Renal pelvis (tissue), 12 donors: ENCODE data around the gene GDPD4. TPM values are rescaled to one million over a fixed set of nuclear protein-coding genes. Genes with fewer than 3 reads are reported as not detected.
"Not testable (repeated sequence)": the region's sequence is repeated elsewhere in the genome, so short reads cannot be mapped to it uniquely, and the experiment has no call there.

Experiments used
- DNase-seq: peaks from one replicate; pipeline ENCODE4 v3.0.0-alpha.2; 2013
- long read RNA-seq, 16 experiments: transcript quantifications; one replicate each; lab custom pipeline, GENCODE V29; 2026
- polyA plus RNA-seq, 3 donors: library from polyadenylated mRNA; unstranded; fragments of 120-200 nt; gene quantifications; one replicate each; pipeline ENCODE4 v1.2.1, GENCODE V29; 2013; ENCODE audit not compliant: insufficient read length in 3 of 3

The GDPD4 gene
- polyA plus RNA-seq, result 1 to 10 TPM in 1 of 3 donors, under 1 TPM in 1, not detected in 1; 0.27 to 1.4 TPM
- long read RNA-seq, donor 1, result 0 reads
- long read RNA-seq, donor 2, result 0 reads
- long read RNA-seq, donor 3, result 0 reads
- long read RNA-seq, donor 4, result 0 reads
- long read RNA-seq, donor 5, result 0 reads
- long read RNA-seq, donor 6, result 0 reads
- long read RNA-seq, donor 7, result 0 reads
- long read RNA-seq, donor 8, result 0 reads
- long read RNA-seq, donor 9, result 0 reads
- long read RNA-seq, donor 10, result 0 reads
- long read RNA-seq, donor 11, result 0 reads
- long read RNA-seq, donor 12, result 0 reads
- long read RNA-seq, donor 13, result 0 reads
- long read RNA-seq, donor 14, result 0 reads
- long read RNA-seq, donor 15, result 0 reads
- long read RNA-seq, donor 16, result 0 reads

GRCh38 chr11:77301510-77301909 is at the start of gene GDPD4:
GDPD4 (minus strand) TSS chr11:77301686; CDS start chr11:77285137, 16,549 bp downstream.
- no peak for DNase-seq

DNA sequence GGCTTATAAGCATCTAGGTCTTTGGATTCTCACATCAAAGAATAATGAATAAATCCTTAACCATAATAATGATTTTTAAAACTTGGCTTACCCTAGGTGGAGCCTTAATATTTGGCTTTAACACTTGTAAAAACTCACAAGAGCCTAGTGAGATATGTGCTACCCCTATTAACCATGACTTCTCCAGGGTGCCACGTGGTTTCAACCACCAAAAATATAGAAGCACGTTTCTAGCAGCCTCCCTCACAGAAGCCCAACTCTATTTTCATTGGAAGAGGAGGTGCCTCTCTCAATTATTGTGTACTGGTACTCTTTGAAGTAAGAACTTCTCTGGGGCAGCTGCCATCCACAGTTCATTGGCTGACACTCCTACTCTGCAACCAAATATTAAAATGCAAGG is 46.5 kb upstream of the GDPD4 start:
- DNase-seq, result no peak

GRCh38 chr11:77346906-77347603 is 45.6 kb upstream of the GDPD4 start:
- DNase-seq, result no peak

DNA sequence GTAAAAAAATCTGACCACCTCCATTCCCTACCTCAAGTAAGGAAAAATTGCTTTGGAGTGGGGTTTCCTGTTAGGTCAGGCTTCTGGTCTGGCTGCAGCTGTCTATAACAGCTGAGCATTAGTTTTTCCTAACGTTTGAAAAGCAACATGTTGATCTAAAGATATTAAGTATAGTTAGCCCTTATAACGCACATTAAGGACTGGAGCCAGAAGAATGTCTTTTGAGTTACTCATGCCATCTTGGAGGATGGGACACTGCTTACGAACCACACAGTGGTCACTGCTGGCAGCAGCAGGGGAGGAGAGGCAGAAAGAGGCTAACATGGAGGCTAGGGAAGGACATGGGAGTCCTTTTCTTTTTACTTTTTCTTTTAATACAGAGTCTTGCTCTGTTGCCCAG is 44.1 kb upstream of the GDPD4 start:
- no peak for DNase-seq

DNA sequence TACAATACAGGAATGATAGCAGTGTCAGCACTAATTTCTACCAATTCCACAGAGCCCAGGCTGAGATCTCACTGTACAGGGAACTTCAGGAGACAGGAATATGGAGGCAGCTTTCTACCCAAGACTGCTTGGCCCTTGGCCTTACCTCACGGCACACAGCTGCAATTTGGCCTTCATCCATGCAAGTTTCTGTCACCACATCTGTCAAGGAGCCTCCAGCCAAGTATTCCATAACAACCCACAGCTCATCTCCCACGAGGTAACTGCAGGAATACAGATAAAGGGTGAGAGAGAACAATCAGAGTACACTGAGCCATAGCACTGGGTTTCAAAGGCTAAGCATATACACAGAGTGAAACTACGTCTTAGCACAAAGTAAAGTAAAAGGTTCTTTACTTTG is 39.0 kb upstream of the GDPD4 start:
- DNase-seq, result no peak

GRCh38 chr11:77332259-77332658 is 30.8 kb upstream of the GDPD4 start:
- DNase-seq, result no peak

- no peak for DNase-seq
Measured at GRCh38 chr11:77325159-77325558, 23.7 kb upstream of the GDPD4 start.

- DNase-seq, result no peak
Measured at GRCh38 chr11:77324508-77324907, 23.0 kb upstream of the GDPD4 start.

DNA sequence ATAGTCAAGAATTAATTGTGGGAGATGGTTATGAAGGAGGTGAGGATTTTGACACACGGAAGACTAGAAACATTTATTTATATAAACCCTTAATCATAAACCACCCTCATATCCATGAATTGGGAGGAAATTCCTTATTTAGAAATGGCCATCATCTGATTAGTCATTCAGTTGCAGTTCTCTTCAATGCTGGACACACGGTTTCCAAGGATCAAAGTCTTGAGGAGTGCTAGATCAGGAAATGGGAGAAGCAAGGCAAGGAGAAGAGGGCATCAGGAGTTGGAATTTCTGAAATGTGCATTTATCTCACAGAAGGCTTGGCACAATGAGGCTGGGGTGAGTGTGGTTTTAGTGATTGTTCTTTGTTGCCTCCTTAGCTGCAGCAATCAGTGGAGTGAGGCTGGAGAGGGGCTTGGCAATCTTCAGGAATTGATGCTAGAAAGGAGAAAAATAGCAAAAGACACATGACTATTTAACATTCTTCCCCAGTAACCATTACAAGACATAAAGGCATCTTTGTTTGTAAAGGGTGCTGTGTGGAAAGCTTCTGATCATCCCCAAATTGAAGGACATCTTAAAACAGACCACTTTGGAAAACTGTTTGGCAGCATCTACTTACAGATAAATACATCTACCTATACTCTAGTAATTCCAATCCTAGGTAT is 21.6 kb upstream of the GDPD4 start:
- no peak for DNase-seq

DNA sequence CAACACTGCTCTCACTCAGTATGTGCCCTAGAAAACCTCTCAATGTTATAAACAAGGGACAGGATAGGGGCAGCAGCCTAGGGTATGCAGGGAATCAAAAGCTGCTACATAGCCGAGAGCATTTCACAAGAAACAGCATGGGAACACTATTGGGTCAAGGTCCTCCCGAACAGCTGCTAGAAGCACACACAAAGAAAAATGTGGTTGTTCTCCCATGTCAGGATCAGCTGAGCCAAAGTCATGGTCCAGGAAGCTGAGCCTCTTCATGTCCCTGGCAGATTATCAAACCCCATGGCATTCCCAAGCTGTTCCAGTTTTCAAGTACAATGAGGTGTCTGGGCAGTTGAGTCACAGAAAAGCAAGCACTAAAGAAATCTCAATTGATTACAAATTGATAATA is 21.0 kb upstream of the GDPD4 start:
- DNase-seq, result no peak

DNA sequence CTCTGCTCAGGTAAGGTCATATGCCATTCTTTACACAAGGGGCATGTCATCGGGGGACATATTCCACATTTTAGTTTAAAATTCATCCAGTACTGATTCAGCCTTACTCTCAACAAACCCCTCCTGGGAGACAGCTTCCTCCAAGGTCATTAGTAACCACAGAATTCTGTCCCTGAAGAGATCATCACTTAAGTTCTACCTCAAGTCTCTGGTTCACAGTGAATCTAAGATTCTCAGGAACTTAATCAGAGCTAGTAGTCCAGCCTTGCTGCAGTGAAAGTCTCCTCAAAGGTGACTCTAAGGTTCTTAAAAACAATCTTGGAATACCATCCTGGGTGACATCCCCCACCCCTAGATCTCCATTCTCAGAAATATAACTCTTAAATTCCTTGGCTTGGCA is 18.9 kb upstream of the GDPD4 start:
- DNase-seq, result no peak

DNA sequence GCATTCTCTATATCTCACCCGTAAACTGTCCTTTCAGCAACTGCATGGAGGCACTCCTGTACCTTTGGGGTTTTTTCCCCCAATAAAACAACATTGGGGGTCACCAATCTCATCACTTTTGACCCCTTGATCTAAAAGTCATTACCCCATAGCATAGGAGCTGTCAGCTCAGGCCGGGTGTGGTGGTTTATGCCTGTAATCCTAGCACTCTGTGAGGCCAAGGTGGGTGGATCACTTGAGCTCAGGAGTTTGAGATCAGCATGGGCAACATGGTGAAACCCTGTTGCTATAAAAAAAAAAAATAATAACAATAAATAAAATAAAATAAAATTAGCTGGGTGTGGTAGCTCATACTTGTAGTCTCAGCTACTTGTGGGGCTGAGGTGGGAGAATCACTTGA is 17.1 kb upstream of the GDPD4 start:
- DNase-seq, result no peak

- DNase-seq, result peak; percentile 7
Measured at GRCh38 chr11:77316733-77317342, 15.4 kb upstream of the GDPD4 start.

DNA sequence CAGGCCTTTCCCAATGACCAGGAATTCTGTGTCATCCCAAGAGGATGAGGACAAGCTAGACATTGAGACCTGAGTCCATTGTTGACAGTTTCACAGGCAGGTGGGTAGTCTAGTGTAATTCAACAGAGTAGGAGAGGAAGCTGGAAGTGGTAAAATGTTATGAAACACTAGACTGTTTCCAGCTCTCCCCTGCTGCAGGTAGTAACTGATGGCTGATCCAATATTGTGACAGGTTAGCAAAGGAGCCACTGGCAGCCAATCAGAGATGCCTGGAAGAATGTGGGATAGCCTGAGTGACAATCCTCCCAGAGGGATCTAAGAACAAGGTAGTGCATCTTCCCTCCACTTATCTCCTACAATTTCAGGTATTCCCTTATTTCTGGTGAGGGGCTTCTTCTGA is 10.6 kb upstream of the GDPD4 start:
- no peak for DNase-seq

DNA sequence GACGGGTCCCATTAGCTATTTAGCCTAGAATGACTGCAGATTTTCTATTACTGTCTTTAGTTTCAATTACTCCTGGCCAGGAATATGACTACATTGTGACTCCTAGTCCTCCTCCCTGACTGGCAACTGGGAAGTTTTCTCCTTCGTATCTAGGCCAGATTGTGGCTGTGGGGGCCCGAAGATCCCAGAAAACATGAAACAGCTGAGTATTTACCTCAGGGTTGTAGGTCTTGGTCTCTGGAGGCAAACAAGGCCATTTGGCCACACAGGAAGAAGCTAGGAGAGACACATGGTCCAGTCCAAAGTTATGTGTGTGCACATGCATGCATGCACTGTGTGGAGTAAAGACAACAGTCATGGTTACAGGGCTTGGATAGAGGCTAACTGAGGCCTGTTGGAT is 10.2 kb upstream of the GDPD4 start:
- DNase-seq, result no peak

DNA sequence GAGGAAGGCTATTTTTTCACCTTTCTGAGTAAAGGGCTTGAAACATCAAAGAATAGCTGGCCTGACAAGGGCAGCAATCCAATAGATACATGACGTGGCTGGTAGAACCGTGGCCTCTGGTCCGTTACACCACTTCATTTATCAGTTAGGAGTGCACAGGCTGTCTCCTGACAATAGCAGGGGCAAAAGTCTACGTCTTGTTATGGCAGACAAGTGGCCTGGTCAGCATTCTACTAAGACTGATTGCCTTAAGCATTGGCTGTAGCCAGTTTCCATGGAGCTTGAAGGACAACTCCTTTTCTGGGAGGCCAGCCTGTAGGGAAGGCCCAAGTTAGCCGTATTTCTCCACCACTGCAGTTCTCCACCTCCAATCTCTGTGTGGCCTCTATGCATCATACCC is 9.2 kb upstream of the GDPD4 start:
- DNase-seq, result no peak

DNA sequence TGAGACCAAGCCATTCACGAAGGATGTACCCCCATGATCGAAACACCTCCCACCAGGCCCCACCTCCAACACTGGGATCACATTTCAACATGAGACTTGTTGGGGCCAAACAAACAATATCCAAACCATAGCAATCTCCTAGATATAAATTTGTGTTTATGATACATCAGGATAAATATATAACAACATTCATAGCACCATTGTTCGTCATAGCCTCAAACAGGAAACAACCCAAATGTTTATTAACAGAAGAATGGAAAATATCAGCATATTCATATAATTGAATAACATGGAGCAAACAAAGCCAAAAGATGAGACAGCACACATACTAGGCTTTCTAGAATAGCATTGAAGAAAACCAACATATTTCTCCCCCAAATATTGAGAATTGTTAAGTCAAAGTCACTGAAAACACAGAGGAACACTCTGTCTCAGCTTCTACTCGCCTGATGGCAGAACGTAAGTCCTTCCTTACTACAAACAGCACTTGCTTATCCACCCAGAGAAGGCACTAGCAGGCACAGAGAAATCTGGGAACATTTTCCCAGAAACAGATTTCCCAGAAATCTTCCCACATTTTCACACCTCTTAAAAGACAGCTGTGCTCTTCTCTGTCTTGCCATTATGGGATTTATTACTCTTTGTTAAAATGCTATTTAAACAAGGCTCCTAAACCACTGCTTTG is 8.1 kb upstream of the GDPD4 start:
- no peak for DNase-seq

GRCh38 chr11:77308838-77309237 is 7.4 kb upstream of the GDPD4 start:
- DNase-seq, result no peak

- DNase-seq, result no peak
Measured at GRCh38 chr11:77303328-77303727, 1.8 kb upstream of the GDPD4 start.

- no peak for DNase-seq
Measured at GRCh38 chr11:77302752-77303151, 1.3 kb upstream of the GDPD4 start.

- DNase-seq, result no peak
Measured at GRCh38 chr11:77300695-77301094, 791 bp downstream of the GDPD4 start.

DNA sequence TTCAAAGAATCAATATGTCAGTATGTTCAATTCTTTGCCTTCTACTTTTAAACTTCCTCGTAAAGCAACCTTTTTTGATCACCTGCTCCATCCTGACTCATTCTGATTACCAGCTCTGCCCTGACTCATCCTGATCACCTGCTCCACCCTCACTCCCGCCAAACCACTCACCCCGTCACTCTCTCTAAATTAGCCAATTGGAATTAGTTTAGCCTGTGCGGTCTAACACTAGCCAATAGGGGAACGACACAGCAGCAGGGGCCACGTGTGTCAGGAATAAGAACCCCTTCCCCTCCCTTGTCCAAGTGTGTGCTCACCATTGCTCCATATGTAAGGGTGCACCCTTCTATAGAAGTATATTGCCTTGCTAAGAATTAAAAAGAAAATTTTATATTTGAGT is 1.5 kb downstream of the GDPD4 start:
- not testable (repeated sequence) for DNase-seq
